K562 (cell line): ENCODE data around the gene LYSMD1. TPM values are rescaled to one million over a fixed set of nuclear protein-coding genes. Genes with fewer than 3 reads are reported as not detected.

Experiments
- CAMTA2 ChIP-seq: fragments of 250-450 bp; sonication (Bioruptor Pico); conservative IDR thresholded peaks from 2 replicates; pipeline ENCODE4 v1.5.1; 2022
- CXXC5 ChIP-seq: fragments of 250-450 bp; sonication (Bioruptor Pico); IDR thresholded peaks from 2 replicates; pipeline ENCODE4 v1.8.0; 2022; ENCODE audit warnings: inconsistent platforms, mild to moderate bottlenecking, moderate library complexity
- DPF2 ChIP-seq: fragments of 450-650 bp; IDR thresholded peaks from 2 replicates; pipeline ENCODE4 v1.6.1; 2016
- ESRRA ChIP-seq: fragments of 450-650 bp; IDR thresholded peaks from 2 replicates; pipeline ENCODE4 v1.6.1; 2014; ENCODE audit warnings: low read depth, mild to moderate bottlenecking, moderate library complexity, borderline replicate concordance
- HOXB6 ChIP-seq: fragments of 250-450 bp; sonication (Bioruptor Pico); IDR thresholded peaks from 2 replicates; pipeline ENCODE4 v1.5.1; 2022; ENCODE audit warnings: mild to moderate bottlenecking, borderline replicate concordance
- L3MBTL2 ChIP-seq: fragments of 450-650 bp; IDR thresholded peaks from 2 replicates; pipeline ENCODE4 v1.6.1; 2016; ENCODE audit warnings: mild to moderate bottlenecking, moderate library complexity
- SAP30 ChIP-seq: fragments of 200-600 bp; sonication (generic); IDR thresholded peaks from 2 replicates; pipeline ENCODE4 v1.6.1; 2012; ENCODE audit warnings: borderline replicate concordance, low read depth, mild to moderate bottlenecking, moderate library complexity, low read length, control low read depth, inconsistent platforms; ENCODE audit not compliant: insufficient read depth, poor library complexity, severe bottlenecking
- SETDB1 ChIP-seq: IDR thresholded peaks from one replicate; pipeline ENCODE4 v1.6.1; 2012; ENCODE audit warnings: low read length, control low read depth, inconsistent platforms
- SOX6 ChIP-seq: fragments of 450-650 bp; IDR thresholded peaks from 2 replicates; pipeline ENCODE4 v1.6.1; 2014; ENCODE audit warnings: mild to moderate bottlenecking
- ZFPM2 ChIP-seq: fragments of 250-450 bp; sonication (Bioruptor Pico); IDR thresholded peaks from 2 replicates; pipeline ENCODE4 v1.5.1; 2022; ENCODE audit warnings: mild to moderate bottlenecking
- ZFX ChIP-seq: sonication (generic); formaldehyde crosslinking; IDR thresholded peaks from 2 replicates; pipeline ENCODE4 v1.8.0; 2022; ENCODE audit warnings: mild to moderate bottlenecking, missing genetic modification reagents, moderate library complexity
- ZNF707 ChIP-seq: fragments of 250-450 bp; sonication (Bioruptor Pico); conservative IDR thresholded peaks from 2 replicates; pipeline ENCODE4 v1.8.0; 2022; ENCODE audit warnings: inconsistent platforms, mild to moderate bottlenecking, moderate library complexity
- polyA plus RNA-seq, 8 experiments: library from polyadenylated mRNA; depleted of rRNA in 4 of 8; stranded (reverse) in 5 of 8; unstranded in 3 of 8; fragments of >200 nt; fragmentation: Nextera tagmentation in 2 of 8; fragmentation: Illumina TruSeq in 1 of 8; extraction: Ambion mirVana in 2 of 8; extraction: Trizol in 1 of 8; gene quantifications; 2 replicates each; pipeline versions ENCODE4 v1.2.1 to v1.2.3, GENCODE V29; 2011 to 2014; ENCODE audit warnings: inconsistent platforms in 1 of 8, missing spikeins in 1 of 8
- total RNA-seq, 7 experiments: library from RNA; depleted of rRNA in 6 of 7; stranded (reverse); fragments of >200 nt in 6 of 7; fragmentation: Illumina TruSeq in 2 of 7; extraction: Trizol in 2 of 7; gene quantifications; 2 replicates each; pipeline versions ENCODE4 v1.2.1 to v1.2.3, GENCODE V29; 2011 to 2021; ENCODE audit warnings: low replicate concordance in 1 of 7
- TF ChIP-seq, protein P1 (sequence below): fragments of 450-650 bp; IDR thresholded peaks from 2 replicates; pipeline ENCODE4 v1.6.1; 2016
- TF ChIP-seq, protein P2 (sequence below): fragments of 450-650 bp; IDR thresholded peaks from 2 replicates; pipeline ENCODE4 v1.6.1; 2017; ENCODE audit warnings: antibody characterized with exemption, mild to moderate bottlenecking
- TF ChIP-seq, protein P3 (sequence below): IDR thresholded peaks from 2 replicates; pipeline ENCODE4 v1.6.1; 2016; ENCODE audit warnings: missing genetic modification characterization, missing compliant biosample characterization
- TF ChIP-seq, protein P4 (sequence below): sonication (generic); formaldehyde crosslinking; IDR thresholded peaks from 2 replicates; pipeline ENCODE4 v1.8.1; 2022; ENCODE audit warnings: missing genetic modification reagents
- TF ChIP-seq, protein P5 (sequence below), 2 experiments: IDR thresholded peaks; 2 replicates each; pipeline ENCODE4 v1.6.1; 2012; ENCODE audit warnings: improper control_type of control experiment in 2 of 2, low read depth in 2 of 2, low read length in 2 of 2, borderline replicate concordance in 1 of 2

Gene LYSMD1
- total and polyA plus RNA-seq, 9 of the 15 experiments (the other 6 are each of a cell fraction or from before 2014, with no cell fraction given) = 2.2 to 9.4 (median 6.0) TPM

DNA sequence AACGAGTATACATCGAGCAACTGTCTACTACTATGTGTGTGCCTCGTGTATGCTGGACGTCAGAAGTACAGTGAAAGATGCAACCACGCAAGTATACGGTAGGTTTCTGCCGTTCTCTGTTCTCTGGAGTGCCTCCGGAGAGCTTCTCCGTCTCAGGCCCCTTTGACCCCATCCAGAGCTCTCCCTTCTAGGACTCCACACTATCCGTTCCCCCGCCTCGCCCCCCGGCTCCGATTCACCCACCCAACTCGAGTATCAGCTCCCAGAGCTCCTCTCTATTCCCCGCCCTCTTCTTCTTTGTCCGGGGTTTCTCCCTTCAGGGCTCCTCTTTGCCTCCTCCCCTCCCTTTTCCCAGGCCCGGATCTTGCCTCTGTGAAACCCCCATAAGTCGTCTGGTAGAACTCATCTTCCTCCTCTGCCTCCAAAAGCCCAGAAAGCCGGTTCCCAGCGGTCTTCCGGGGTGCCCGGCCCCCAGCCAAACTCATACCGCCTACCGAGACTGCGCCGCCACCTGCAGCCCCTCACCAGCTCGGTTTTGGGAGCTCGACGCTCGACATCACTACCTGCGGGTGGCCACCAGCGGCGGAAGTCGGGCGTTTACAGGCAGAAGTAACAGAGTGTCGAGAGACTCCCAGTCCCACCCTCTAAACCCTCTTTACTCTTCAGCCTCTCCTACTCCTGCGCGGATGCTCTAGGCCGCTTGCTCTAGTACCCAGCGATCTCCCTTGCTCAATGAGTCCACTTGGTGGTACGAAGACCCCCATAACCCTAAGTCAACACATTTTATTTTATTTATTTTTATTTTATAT lies 24.1 kb upstream of the LYSMD1 start, which contains the start of gene VPS72 (continued):
- TF ChIP-seq, protein P1, sequence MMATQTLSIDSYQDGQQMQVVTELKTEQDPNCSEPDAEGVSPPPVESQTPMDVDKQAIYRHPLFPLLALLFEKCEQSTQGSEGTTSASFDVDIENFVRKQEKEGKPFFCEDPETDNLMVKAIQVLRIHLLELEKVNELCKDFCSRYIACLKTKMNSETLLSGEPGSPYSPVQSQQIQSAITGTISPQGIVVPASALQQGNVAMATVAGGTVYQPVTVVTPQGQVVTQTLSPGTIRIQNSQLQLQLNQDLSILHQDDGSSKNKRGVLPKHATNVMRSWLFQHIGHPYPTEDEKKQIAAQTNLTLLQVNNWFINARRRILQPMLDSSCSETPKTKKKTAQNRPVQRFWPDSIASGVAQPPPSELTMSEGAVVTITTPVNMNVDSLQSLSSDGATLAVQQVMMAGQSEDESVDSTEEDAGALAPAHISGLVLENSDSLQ = no peak
- TF ChIP-seq ZNF707 (CRISPR knock-in tag) (no peak), SOX6 (no peak; the same call in 1 of the 2 replicates), ESRRA (peak; percentile 73), SAP30 (peak; percentile 59), SETDB1 (no peak), ZFPM2 (CRISPR knock-in tag) (no peak), CXXC5 (peak; percentile 84), L3MBTL2 (peak; percentile 87), HOXB6 (CRISPR knock-in tag) (no peak), CAMTA2 (CRISPR knock-in tag) (no peak), DPF2 (no peak), ZFX (peak; percentile 88)
- TF ChIP-seq, protein P2, sequence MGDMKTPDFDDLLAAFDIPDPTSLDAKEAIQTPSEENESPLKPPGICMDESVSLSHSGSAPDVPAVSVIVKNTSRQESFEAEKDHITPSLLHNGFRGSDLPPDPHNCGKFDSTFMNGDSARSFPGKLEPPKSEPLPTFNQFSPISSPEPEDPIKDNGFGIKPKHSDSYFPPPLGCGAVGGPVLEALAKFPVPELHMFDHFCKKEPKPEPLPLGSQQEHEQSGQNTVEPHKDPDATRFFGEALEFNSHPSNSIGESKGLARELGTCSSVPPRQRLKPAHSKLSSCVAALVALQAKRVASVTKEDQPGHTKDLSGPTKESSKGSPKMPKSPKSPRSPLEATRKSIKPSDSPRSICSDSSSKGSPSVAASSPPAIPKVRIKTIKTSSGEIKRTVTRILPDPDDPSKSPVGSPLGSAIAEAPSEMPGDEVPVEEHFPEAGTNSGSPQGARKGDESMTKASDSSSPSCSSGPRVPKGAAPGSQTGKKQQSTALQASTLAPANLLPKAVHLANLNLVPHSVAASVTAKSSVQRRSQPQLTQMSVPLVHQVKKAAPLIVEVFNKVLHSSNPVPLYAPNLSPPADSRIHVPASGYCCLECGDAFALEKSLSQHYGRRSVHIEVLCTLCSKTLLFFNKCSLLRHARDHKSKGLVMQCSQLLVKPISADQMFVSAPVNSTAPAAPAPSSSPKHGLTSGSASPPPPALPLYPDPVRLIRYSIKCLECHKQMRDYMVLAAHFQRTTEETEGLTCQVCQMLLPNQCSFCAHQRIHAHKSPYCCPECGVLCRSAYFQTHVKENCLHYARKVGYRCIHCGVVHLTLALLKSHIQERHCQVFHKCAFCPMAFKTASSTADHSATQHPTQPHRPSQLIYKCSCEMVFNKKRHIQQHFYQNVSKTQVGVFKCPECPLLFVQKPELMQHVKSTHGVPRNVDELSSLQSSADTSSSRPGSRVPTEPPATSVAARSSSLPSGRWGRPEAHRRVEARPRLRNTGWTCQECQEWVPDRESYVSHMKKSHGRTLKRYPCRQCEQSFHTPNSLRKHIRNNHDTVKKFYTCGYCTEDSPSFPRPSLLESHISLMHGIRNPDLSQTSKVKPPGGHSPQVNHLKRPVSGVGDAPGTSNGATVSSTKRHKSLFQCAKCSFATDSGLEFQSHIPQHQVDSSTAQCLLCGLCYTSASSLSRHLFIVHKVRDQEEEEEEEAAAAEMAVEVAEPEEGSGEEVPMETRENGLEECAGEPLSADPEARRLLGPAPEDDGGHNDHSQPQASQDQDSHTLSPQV = no peak; the same call in 1 of the 2 replicates
- TF ChIP-seq, protein P3, sequence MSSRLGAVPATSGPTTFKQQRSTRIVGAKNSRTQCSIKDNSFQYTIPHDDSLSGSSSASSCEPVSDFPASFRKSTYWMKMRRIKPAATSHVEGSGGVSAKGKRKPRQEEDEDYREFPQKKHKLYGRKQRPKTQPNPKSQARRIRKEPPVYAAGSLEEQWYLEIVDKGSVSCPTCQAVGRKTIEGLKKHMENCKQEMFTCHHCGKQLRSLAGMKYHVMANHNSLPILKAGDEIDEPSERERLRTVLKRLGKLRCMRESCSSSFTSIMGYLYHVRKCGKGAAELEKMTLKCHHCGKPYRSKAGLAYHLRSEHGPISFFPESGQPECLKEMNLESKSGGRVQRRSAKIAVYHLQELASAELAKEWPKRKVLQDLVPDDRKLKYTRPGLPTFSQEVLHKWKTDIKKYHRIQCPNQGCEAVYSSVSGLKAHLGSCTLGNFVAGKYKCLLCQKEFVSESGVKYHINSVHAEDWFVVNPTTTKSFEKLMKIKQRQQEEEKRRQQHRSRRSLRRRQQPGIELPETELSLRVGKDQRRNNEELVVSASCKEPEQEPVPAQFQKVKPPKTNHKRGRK (tag) = no peak
- TF ChIP-seq, protein P4, sequence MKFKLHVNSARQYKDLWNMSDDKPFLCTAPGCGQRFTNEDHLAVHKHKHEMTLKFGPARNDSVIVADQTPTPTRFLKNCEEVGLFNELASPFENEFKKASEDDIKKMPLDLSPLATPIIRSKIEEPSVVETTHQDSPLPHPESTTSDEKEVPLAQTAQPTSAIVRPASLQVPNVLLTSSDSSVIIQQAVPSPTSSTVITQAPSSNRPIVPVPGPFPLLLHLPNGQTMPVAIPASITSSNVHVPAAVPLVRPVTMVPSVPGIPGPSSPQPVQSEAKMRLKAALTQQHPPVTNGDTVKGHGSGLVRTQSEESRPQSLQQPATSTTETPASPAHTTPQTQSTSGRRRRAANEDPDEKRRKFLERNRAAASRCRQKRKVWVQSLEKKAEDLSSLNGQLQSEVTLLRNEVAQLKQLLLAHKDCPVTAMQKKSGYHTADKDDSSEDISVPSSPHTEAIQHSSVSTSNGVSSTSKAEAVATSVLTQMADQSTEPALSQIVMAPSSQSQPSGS = no peak
- TF ChIP-seq, protein P5, sequence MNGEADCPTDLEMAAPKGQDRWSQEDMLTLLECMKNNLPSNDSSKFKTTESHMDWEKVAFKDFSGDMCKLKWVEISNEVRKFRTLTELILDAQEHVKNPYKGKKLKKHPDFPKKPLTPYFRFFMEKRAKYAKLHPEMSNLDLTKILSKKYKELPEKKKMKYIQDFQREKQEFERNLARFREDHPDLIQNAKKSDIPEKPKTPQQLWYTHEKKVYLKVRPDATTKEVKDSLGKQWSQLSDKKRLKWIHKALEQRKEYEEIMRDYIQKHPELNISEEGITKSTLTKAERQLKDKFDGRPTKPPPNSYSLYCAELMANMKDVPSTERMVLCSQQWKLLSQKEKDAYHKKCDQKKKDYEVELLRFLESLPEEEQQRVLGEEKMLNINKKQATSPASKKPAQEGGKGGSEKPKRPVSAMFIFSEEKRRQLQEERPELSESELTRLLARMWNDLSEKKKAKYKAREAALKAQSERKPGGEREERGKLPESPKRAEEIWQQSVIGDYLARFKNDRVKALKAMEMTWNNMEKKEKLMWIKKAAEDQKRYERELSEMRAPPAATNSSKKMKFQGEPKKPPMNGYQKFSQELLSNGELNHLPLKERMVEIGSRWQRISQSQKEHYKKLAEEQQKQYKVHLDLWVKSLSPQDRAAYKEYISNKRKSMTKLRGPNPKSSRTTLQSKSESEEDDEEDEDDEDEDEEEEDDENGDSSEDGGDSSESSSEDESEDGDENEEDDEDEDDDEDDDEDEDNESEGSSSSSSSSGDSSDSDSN (IDR thresholded peaks at IDR 0.05; ENCODE audit: borderline replicate concordance in 1 of 2, low read depth in 2 of 2, low read length in 2 of 2) = peak; percentile 54 to 73; a peak in 2 of 4 replicates
